Testis (tissue), 3 donors: ENCODE results near the gene MYL1. TPM values are rescaled to one million over a fixed set of nuclear protein-coding genes. Genes with fewer than 3 reads are reported as not detected.

Experiments used
- DNase-seq: peaks from one replicate; pipeline ENCODE4 v3.0.0-alpha.2; 2019
- H3K27ac ChIP-seq, 2 donors: fragments of 200-600 bp; sonication (generic); one replicate each; pipeline ENCODE4 v1.5.1; 2019
- H3K27me3 ChIP-seq: fragments of 200-600 bp; sonication (generic); one replicate; pipeline ENCODE4 v1.5.1; 2019
- H3K36me3 ChIP-seq: fragments of 200-600 bp; sonication (generic); one replicate; pipeline ENCODE4 v1.5.1; 2017; ENCODE audit warnings: low read depth; ENCODE audit errors: missing control alignments
- H3K4me1 ChIP-seq: fragments of 200-600 bp; sonication (generic); one replicate; pipeline ENCODE4 v1.5.1; 2019
- H3K4me3 ChIP-seq, 2 donors: fragments of 200-600 bp; sonication (generic); one replicate each; pipeline ENCODE4 v1.5.1; 2017 to 2019
- H3K9me3 ChIP-seq: fragments of 200-600 bp; sonication (generic); one replicate; pipeline ENCODE4 v1.5.1; 2017
- CTCF ChIP-seq, 3 experiments: fragments of 450-650 bp in 2 of 3; fragments of 200-600 bp in 1 of 3; sonication (generic) in 1 of 3; IDR thresholded peaks; one replicate each; pipeline ENCODE4 v1.5.1; 2016 to 2019; ENCODE audit warnings: antibody characterized with exemption in 3 of 3, mild to moderate bottlenecking in 2 of 3, moderate library complexity in 1 of 3
- POLR2A ChIP-seq: fragments of 450-650 bp; IDR thresholded peaks from one replicate; pipeline ENCODE4 v1.6.1; 2017; ENCODE audit warnings: antibody characterized with exemption, mild to moderate bottlenecking, moderate library complexity
- WGBS, 2 donors: methylation state at CpG; one replicate each; pipeline ENCODE4 v1.1.5; 2018; 5-methylcytosine and 5-hydroxymethylcytosine counted together
- intact Hi-C: fragments of 100-400 bp; cut with DNase I; formaldehyde crosslinking; loops from one replicate; pipeline ENCODE4 v1.15.1; 2023; ENCODE audit warnings: low total_unique reads
- polyA plus RNA-seq: library from polyadenylated mRNA; stranded (reverse); fragments of 350-450 nt; fragmentation: Illumina TruSeq; extraction: RNeasy Lipid Tissue Mini Kit (QIAGEN cat#74804); gene quantifications from one replicate; pipeline ENCODE4 v1.2.3, GENCODE V29; 2014; ENCODE audit warnings: low read depth, low replicate concordance; ENCODE audit not compliant: insufficient read depth
- total RNA-seq, 2 donors: library from RNA; depleted of rRNA; stranded (reverse); fragments of >200 nt; gene quantifications; one replicate each; pipeline ENCODE4 v1.2.3, GENCODE V29; 2016

Gene MYL1
- total and polyA plus RNA-seq, 3 donors from 2014 or later = 33.1 TPM; not detected in 2

GRCh38 chr2:210271300-210271699 lies 43.7 kb downstream of the MYL1 start:
- H3K4me3 ChIP-seq = no peak overlapping the region
- no peaks in the 10 kb centered on the region for H3K36me3 ChIP-seq
- TF ChIP-seq POLR2A = no peak
- no peak for TF ChIP-seq CTCF (IDR thresholded peaks at IDR 0.05)
- intact Hi-C loops = no loop called here
- H3K4me1 ChIP-seq = no peaks in the 10 kb centered on the region
- H3K9me3 ChIP-seq = no peaks in the 10 kb centered on the region
- no peaks in the 10 kb centered on the region for H3K27me3 ChIP-seq
- H3K27ac ChIP-seq = no peak overlapping the region
- no peak for DNase-seq

GRCh38 chr2:210269148-210269547 lies 45.8 kb downstream of the MYL1 start:
- TF ChIP-seq POLR2A (no peak), CTCF (IDR thresholded peaks at IDR 0.05) (no peak)
- Histone ChIP-seq H3K36me3 (no peaks in the 10 kb centered on the region), H3K9me3 (no peaks in the 10 kb centered on the region), H3K4me1 (no peaks in the 10 kb centered on the region), H3K4me3 (no peak overlapping the region), H3K27ac (no peak overlapping the region), H3K27me3 (no peaks in the 10 kb centered on the region)
- DNase-seq = no peak
- intact Hi-C loops = no loop called here
- WGBS, 2 donors = 36 to 57% methylated on average over 3 of the region's 3 CpGs

GRCh38 chr2:210268281-210268680 lies 46.7 kb downstream of the MYL1 start:
- Histone ChIP-seq H3K9me3 (no peaks in the 10 kb centered on the region), H3K4me3 (no peak overlapping the region), H3K27me3 (no peaks in the 10 kb centered on the region), H3K27ac (no peak overlapping the region), H3K4me1 (no peaks in the 10 kb centered on the region), H3K36me3 (no peaks in the 10 kb centered on the region)
- intact Hi-C loops = no loop called here
- WGBS, 2 donors = 96 to 97% methylated on average over 1 of the region's 1 CpG
- TF ChIP-seq CTCF (IDR thresholded peaks at IDR 0.05) (no peak), POLR2A (no peak)
- DNase-seq = no peak

- intact Hi-C loops = no loop called here
- Histone ChIP-seq H3K36me3 (no peaks in the 10 kb centered on the region), H3K9me3 (no peaks in the 10 kb centered on the region), H3K4me3 (no peak overlapping the region), H3K27me3 (no peaks in the 10 kb centered on the region), H3K4me1 (no peaks in the 10 kb centered on the region), H3K27ac (no peak overlapping the region)
- TF ChIP-seq CTCF (IDR thresholded peaks at IDR 0.05) = no peak
- TF ChIP-seq POLR2A = no peak
- no peak for DNase-seq
- WGBS, 2 donors = 98 to 100% methylated on average over 1 of the region's 1 CpG
Measured at GRCh38 chr2:210267698-210268097, 47.3 kb downstream of the MYL1 start.

- Histone ChIP-seq H3K36me3 (no peaks in the 10 kb centered on the region), H3K4me1 (no peaks in the 10 kb centered on the region), H3K27me3 (no peaks in the 10 kb centered on the region), H3K9me3 (no peaks in the 10 kb centered on the region), H3K27ac (no peak overlapping the region), H3K4me3 (no peak overlapping the region)
- TF ChIP-seq CTCF (IDR thresholded peaks at IDR 0.05) (no peak), POLR2A (no peak)
- 85% methylated on average over 1 of the region's 1 CpG for WGBS, 2 donors
- no peak for DNase-seq
- intact Hi-C loops = no loop called here
Measured at GRCh38 chr2:210264282-210264681, 50.7 kb downstream of the MYL1 start.
